ENCODE results near the gene ARPC5. TPM values are rescaled to one million over a fixed set of nuclear protein-coding genes. Genes with fewer than 3 reads are reported as not detected.

Gene ARPC5
- total RNA-seq, 2 donors from 2014 or later: 39.2 to 47.0 TPM

- Histone ChIP-seq H3K36me3 (no peaks in the 10 kb centered on the region), H3K9me3 (no peaks in the 10 kb centered on the region), H3K27ac (no peak overlapping the region), H3K27me3 (no peaks in the 10 kb centered on the region), H3K4me1 (peaks cover 0 to 2% of the 10 kb centered on the region in 2 donors), H3K4me3 (no peak overlapping the region)
- no peak for DNase-seq (ENCODE audit: low spot score)
- no peak for TF ChIP-seq CTCF (IDR thresholded peaks at IDR 0.05)
Observed at GRCh38 chr1:183586926-183587325, 48.7 kb downstream of the ARPC5 start.

- Histone ChIP-seq H3K27ac (no peak overlapping the region), H3K4me1 (peaks cover 0 to 5% of the 10 kb centered on the region in 2 donors), H3K9me3 (no peaks in the 10 kb centered on the region), H3K36me3 (no peaks in the 10 kb centered on the region), H3K27me3 (no peaks in the 10 kb centered on the region), H3K4me3 (no peak overlapping the region)
- no peak for DNase-seq (ENCODE audit: low spot score)
- no peak for TF ChIP-seq CTCF (IDR thresholded peaks at IDR 0.05)
Observed at GRCh38 chr1:183586455-183586854, 49.1 kb downstream of the ARPC5 start.

GRCh38 chr1:183585038-183585437 lies 50.5 kb downstream of the ARPC5 start:
- H3K36me3 ChIP-seq: no peaks in the 10 kb centered on the region
- H3K27ac ChIP-seq: no peak overlapping the region
- no peaks in the 10 kb centered on the region for H3K9me3 ChIP-seq
- TF ChIP-seq CTCF (IDR thresholded peaks at IDR 0.05): no peak
- peaks cover 0 to 5% of the 10 kb centered on the region in 2 donors for H3K4me1 ChIP-seq
- no peaks in the 10 kb centered on the region for H3K27me3 ChIP-seq
- DNase-seq (ENCODE audit: low spot score): no peak
- H3K4me3 ChIP-seq: no peak overlapping the region

GRCh38 chr1:183584147-183584546 lies 51.4 kb downstream of the ARPC5 start:
- H3K27ac ChIP-seq: no peak overlapping the region
- no peaks in the 10 kb centered on the region for H3K36me3 ChIP-seq
- no peak for TF ChIP-seq CTCF (IDR thresholded peaks at IDR 0.05)
- no peaks in the 10 kb centered on the region for H3K27me3 ChIP-seq
- H3K9me3 ChIP-seq: no peaks in the 10 kb centered on the region
- H3K4me3 ChIP-seq: no peak overlapping the region
- DNase-seq (ENCODE audit: low spot score): no peak
- peaks cover 0 to 7% of the 10 kb centered on the region in 2 donors for H3K4me1 ChIP-seq

- Histone ChIP-seq H3K4me1 (peaks cover 0 to 13% of the 10 kb centered on the region in 2 donors), H3K36me3 (no peaks in the 10 kb centered on the region), H3K27ac (no peak overlapping the region), H3K9me3 (no peaks in the 10 kb centered on the region), H3K4me3 (no peak overlapping the region), H3K27me3 (no peaks in the 10 kb centered on the region)
- no peak for TF ChIP-seq CTCF (IDR thresholded peaks at IDR 0.05)
- DNase-seq (ENCODE audit: low spot score): no peak
Observed at GRCh38 chr1:183583466-183583865, 52.1 kb downstream of the ARPC5 start.

GRCh38 chr1:183582021-183582713 lies 53.4 kb downstream of the ARPC5 start:
- H3K4me1 ChIP-seq: peaks cover 0 to 16% of the 10 kb centered on the region in 2 donors
- no peaks in the 10 kb centered on the region for H3K36me3 ChIP-seq
- H3K27ac ChIP-seq: peak overlapping the region in 1 of 2 donors; percentile 10
- DNase-seq (ENCODE audit: low spot score): no peak
- TF ChIP-seq CTCF (IDR thresholded peaks at IDR 0.05): no peak
- H3K9me3 ChIP-seq: no peaks in the 10 kb centered on the region
- H3K27me3 ChIP-seq: no peaks in the 10 kb centered on the region
- no peak overlapping the region for H3K4me3 ChIP-seq

Data from right atrium auricular region (tissue), 2 donors.